ENCODE measurements around the gene SFMBT2.

DNA sequence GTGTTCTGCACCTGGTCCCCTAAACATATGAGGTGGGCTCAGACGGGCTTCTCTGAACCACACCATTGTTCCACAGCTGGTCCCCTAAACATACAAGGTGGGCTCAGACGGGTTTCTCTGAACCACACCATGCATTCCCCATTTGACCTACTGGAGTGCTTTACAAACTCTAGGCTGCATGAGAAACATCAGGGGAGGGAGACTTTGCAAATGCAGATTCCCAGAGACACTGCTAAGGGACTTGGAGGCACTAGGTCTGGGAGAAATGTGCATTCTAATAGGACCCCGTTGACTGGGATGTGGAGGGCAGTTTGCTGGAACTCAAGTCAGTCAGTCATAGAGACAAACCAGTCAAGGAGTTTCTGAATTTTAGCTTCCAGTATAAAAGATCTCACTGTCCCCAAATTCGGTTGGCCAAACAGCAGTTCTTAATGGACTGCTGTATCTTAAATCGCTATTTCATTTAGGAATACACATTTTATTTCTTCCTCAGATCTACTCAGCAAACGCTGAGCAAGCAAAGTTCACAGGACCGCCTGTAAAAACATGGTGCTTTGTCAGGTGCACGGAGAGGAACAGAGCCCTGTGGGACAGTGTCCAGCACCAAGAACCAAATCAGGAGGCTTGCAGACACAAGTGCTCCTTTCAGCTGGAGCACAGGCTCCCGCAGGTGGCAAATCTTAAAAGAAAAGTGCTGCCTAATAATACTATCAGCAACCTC is 198.8 kb downstream of the SFMBT2 start:
- TF ChIP-seq POLR2A (IDR thresholded peaks at IDR 0.05): no peak
- no peak for TF ChIP-seq CTCF (IDR thresholded peaks at IDR 0.05)
